Measurements from ENCODE around the gene MAD1L1.

DNA sequence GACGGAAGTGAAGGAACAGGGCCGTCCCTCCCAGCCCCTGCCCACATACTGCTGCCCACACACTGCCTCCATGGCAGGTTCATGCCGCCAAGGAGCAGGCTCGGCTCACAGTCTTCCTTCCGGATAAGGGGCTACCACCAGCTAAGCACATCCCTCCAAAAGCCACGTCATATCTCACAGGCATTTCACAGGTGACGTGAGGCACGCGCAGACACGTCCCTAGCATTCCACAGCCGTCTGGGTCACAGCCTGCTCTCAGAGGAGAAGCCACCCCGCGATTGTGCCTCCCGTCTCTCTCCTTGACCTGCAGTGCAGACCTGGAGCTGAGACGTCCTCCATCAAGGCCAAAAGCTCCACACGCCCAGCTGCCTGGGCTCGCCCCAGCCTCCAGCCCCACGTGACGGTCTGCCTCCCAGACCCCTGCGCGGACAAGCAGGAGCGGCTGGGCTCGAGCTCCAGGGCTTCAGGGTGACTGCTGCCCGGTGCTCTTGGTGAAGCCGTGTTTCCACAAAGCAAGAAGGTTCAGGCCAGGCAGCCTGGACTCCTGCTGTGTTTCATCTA, 114.0 kb downstream of the MAD1L1 start:
- no peak for TF ChIP-seq POLR2A (IDR thresholded peaks at IDR 0.05; ENCODE audit: borderline replicate concordance, extremely low read depth, insufficient read depth, insufficient read length)
- no peak for TF ChIP-seq CTCF (IDR thresholded peaks at IDR 0.05 in 2 of 3, conservative IDR thresholded peaks at IDR 0.05 in 1 of 3; ENCODE audit: borderline replicate concordance in 1 of 3, insufficient read depth in 1 of 3, low read depth in 2 of 3, low read length in 2 of 3)
- TF ChIP-seq EGR1 (IDR thresholded peaks at IDR 0.05; ENCODE audit: low read depth), result no peak
- TF ChIP-seq POLR2AphosphoS5 (IDR thresholded peaks at IDR 0.05; ENCODE audit: low read depth, low read length), result no peak
- no peak for TF ChIP-seq EZH2 (IDR thresholded peaks at IDR 0.05)
- no peak for TF ChIP-seq MAX (IDR thresholded peaks at IDR 0.05)
- no peak for TF ChIP-seq FOSL1 (IDR thresholded peaks at IDR 0.05; ENCODE audit: low read depth)
- TF ChIP-seq CEBPB (IDR thresholded peaks at IDR 0.05; ENCODE audit: low read depth), result no peak
- TF ChIP-seq SRF (IDR thresholded peaks at IDR 0.05; ENCODE audit: low read depth), result no peak
- TF ChIP-seq CBX3 (IDR thresholded peaks at IDR 0.05; ENCODE audit: low read depth), result no peak
- no peak for TF ChIP-seq JUND (IDR thresholded peaks at IDR 0.05)
- no peak for TF ChIP-seq ZNF274 (IDR thresholded peaks at IDR 0.05; ENCODE audit: low read depth, low read length)
